K562 (cell line): ENCODE results near the gene ROPN1L. TPM values are rescaled to one million over a fixed set of nuclear protein-coding genes. Genes with fewer than 3 reads are reported as not detected.

Experiments
- CBFA2T2 ChIP-seq: fragments of 450-650 bp; conservative IDR thresholded peaks from 2 replicates; pipeline ENCODE4 v1.6.1; 2017; ENCODE audit warnings: mild to moderate bottlenecking
- EP300 ChIP-seq: IDR thresholded peaks from 2 replicates; pipeline ENCODE4 v1.6.1; 2012; ENCODE audit warnings: low read length, improper control_type of control experiment
- ETV6 ChIP-seq, 3 experiments: fragments of 150-350 bp in 1 of 3; sonication (generic) in 1 of 3; formaldehyde crosslinking in 1 of 3; IDR thresholded peaks; 2 replicates each; pipeline versions ENCODE4 v1.6.1 to v1.8.0; 2014 to 2022; ENCODE audit warnings: borderline replicate concordance in 2 of 3, low read depth in 2 of 3, antibody characterized with exemption in 1 of 3, low read length in 1 of 3, mild to moderate bottlenecking in 1 of 3, missing genetic modification reagents in 1 of 3
- FOXK2 ChIP-seq, 2 experiments: fragments of 450-650 bp; IDR thresholded peaks in 1 of 2; conservative IDR thresholded peaks in 1 of 2; 2 replicates each; pipeline ENCODE4 v1.6.1; 2016; ENCODE audit warnings: low read depth in 2 of 2, mild to moderate bottlenecking in 1 of 2
- MCM5 ChIP-seq: fragments of 450-650 bp; IDR thresholded peaks from 2 replicates; pipeline ENCODE4 v1.6.1; 2016; ENCODE audit warnings: low read depth
- POLR2AphosphoS5 ChIP-seq: IDR thresholded peaks from 2 replicates; pipeline ENCODE4 v1.6.1; 2011; ENCODE audit warnings: mild to moderate bottlenecking, low read depth, low read length, moderate library complexity; ENCODE audit not compliant: control insufficient read depth, insufficient read depth
- TARDBP ChIP-seq: fragments of 450-650 bp; IDR thresholded peaks from 2 replicates; pipeline ENCODE4 v1.6.1; 2016
- ZBTB7A ChIP-seq: IDR thresholded peaks from 2 replicates; pipeline ENCODE4 v1.6.1; 2011; ENCODE audit warnings: low read depth, mild to moderate bottlenecking, low read length, moderate library complexity, borderline replicate concordance; ENCODE audit not compliant: control insufficient read depth
- ZNF316 ChIP-seq: fragments of 450-650 bp; IDR thresholded peaks from 2 replicates; pipeline ENCODE4 v1.6.1; 2016
- polyA plus RNA-seq, 8 experiments: library from polyadenylated mRNA; depleted of rRNA in 4 of 8; stranded (reverse) in 5 of 8; unstranded in 3 of 8; fragments of >200 nt; fragmentation: Nextera tagmentation in 2 of 8; fragmentation: Illumina TruSeq in 1 of 8; extraction: Ambion mirVana in 2 of 8; extraction: Trizol in 1 of 8; gene quantifications; 2 replicates each; pipeline versions ENCODE4 v1.2.1 to v1.2.3, GENCODE V29; 2011 to 2014; ENCODE audit warnings: inconsistent platforms in 1 of 8, missing spikeins in 1 of 8
- total RNA-seq, 7 experiments: library from RNA; depleted of rRNA in 6 of 7; stranded (reverse); fragments of >200 nt in 6 of 7; fragmentation: Illumina TruSeq in 2 of 7; extraction: Trizol in 2 of 7; gene quantifications; 2 replicates each; pipeline versions ENCODE4 v1.2.1 to v1.2.3, GENCODE V29; 2011 to 2021; ENCODE audit warnings: low replicate concordance in 1 of 7
- TF ChIP-seq, protein P1 (sequence below), 2 experiments: IDR thresholded peaks in 1 of 2; conservative IDR thresholded peaks in 1 of 2; 2 replicates each; pipeline ENCODE4 v1.6.1; 2016; ENCODE audit warnings: low read depth in 2 of 2, mild to moderate bottlenecking in 1 of 2, missing compliant biosample characterization in 1 of 2, missing genetic modification characterization in 1 of 2, moderate library complexity in 1 of 2
- TF ChIP-seq, protein P2 (sequence below), 2 experiments: fragments of 250-450 bp in 1 of 2; fragments of 450-650 bp in 1 of 2; sonication (Bioruptor Pico) in 1 of 2; IDR thresholded peaks; 2 replicates each; pipeline versions ENCODE4 v1.6.1 to v1.8.0; 2016 to 2021; ENCODE audit warnings: mild to moderate bottlenecking in 2 of 2, moderate library complexity in 2 of 2, missing compliant biosample characterization in 1 of 2, missing genetic modification characterization in 1 of 2

ROPN1L gene
- total and polyA plus RNA-seq, 9 of the 15 experiments (the other 6 are each of a cell fraction or from before 2014, with no cell fraction given): 0.04 to 0.85 (median 0.24) TPM; not detected in 3

DNA sequence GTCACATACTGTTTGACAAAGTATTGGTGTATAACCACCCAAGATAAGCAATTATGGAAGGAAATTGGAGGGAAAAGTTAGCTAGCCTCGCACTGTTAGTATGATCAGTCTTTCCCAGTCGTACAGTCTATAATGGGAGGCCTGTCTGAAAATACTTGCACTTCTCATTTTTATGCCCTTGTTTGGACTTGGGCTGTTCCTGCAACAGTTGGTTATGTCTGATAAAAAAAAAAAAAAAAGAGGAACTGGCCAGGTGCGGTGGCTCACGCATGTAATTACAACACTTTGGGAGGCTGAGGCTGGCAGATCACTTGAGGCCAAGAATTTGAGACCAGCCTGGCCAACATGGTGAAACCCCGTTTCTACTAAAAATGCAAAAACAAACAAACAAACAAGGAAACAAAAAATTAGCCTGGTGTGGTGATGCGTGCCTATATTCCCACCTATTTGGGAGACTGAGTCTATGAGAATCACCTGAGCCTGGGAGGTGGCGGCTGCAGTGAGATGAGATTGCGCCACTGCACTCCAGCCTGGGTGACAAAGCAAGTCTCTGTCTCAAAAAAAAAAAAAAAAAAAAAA is 63.9 kb downstream of the ROPN1L start (continued):
- TF ChIP-seq ETV6 (IDR thresholded peaks at IDR 0.05; ENCODE audit: borderline replicate concordance in 1 of 2, low read depth in 2 of 2, low read length in 1 of 2): 0 out of 4 replicates have a peak, but pooled peaks of 1 of the 2 experiments have one; percentile 22
- TF ChIP-seq ETV6 (CRISPR knock-in tag; IDR thresholded peaks at IDR 0.05; ENCODE audit: borderline replicate concordance): no peak
- no peak for TF ChIP-seq MCM5
- 0 out of 2 replicates have a peak, but pooled peaks have one; percentile 33 for TF ChIP-seq ZNF316
- peak; percentile 81 for TF ChIP-seq CBFA2T2
- TF ChIP-seq, protein P1, sequence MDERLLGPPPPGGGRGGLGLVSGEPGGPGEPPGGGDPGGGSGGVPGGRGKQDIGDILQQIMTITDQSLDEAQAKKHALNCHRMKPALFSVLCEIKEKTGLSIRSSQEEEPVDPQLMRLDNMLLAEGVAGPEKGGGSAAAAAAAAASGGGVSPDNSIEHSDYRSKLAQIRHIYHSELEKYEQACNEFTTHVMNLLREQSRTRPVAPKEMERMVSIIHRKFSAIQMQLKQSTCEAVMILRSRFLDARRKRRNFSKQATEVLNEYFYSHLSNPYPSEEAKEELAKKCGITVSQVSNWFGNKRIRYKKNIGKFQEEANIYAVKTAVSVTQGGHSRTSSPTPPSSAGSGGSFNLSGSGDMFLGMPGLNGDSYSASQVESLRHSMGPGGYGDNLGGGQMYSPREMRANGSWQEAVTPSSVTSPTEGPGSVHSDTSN (CRISPR knock-in tag; IDR thresholded peaks at IDR 0.05; ENCODE audit: low read depth): no peak
- TF ChIP-seq, protein P1 (tag; conservative IDR thresholded peaks at IDR 0.05; ENCODE audit: low read depth): peak; percentile 26; the same call in 1 of the 2 replicates
- TF ChIP-seq EP300: peak; percentile 83
- TF ChIP-seq POLR2AphosphoS5: peak; percentile 45; the same call in 1 of the 2 replicates
- no peak for TF ChIP-seq ZBTB7A
- TF ChIP-seq, protein P2, sequence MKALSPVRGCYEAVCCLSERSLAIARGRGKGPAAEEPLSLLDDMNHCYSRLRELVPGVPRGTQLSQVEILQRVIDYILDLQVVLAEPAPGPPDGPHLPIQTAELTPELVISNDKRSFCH (CRISPR knock-in tag; IDR thresholded peaks at IDR 0.05): no peak; the same call in 1 of the 2 replicates
- TF ChIP-seq, protein P2 (tag; IDR thresholded peaks at IDR 0.05): 0 out of 2 replicates have a peak, but pooled peaks have one; percentile 74
- peak in 1 of 2 experiments; percentile 47; a peak in 2 of 4 replicates for TF ChIP-seq FOXK2 (conservative IDR thresholded peaks at IDR 0.05 in 1 of 2, IDR thresholded peaks at IDR 0.05 in 1 of 2; ENCODE audit: low read depth in 2 of 2)
- TF ChIP-seq TARDBP: no peak
